Karpas-422 (cell line): ENCODE data around the gene BCL11B. TPM values are rescaled to one million over a fixed set of nuclear protein-coding genes. Genes with fewer than 3 reads are reported as not detected.

Source experiments
- DNase-seq: peaks from one replicate; pipeline ENCODE4 v3.0.0-alpha.2; 2015
- H2AFZ ChIP-seq: fragments of 200-600 bp; sonication (generic); 2 replicates; pipeline ENCODE4 v1.6.1; 2014; ENCODE audit warnings: antibody characterized with exemption, low read length, mixed read lengths
- H3K27ac ChIP-seq: fragments of 200-600 bp; sonication (generic); 2 replicates; pipeline ENCODE4 v1.5.1; 2014; ENCODE audit warnings: mild to moderate bottlenecking, low read length, moderate library complexity
- H3K27me3 ChIP-seq: fragments of 200-600 bp; sonication (generic); 2 replicates; pipeline ENCODE4 v1.6.1; 2014; ENCODE audit warnings: low read length, mixed read lengths
- H3K36me3 ChIP-seq: fragments of 200-600 bp; sonication (generic); 2 replicates; pipeline ENCODE4 v1.6.1; 2014; ENCODE audit warnings: low read length, mixed read lengths; ENCODE audit not compliant: insufficient read depth
- H3K4me1 ChIP-seq: fragments of 200-600 bp; sonication (generic); 2 replicates; pipeline ENCODE4 v1.6.1; 2014; ENCODE audit warnings: mild to moderate bottlenecking, low read length, mixed read lengths
- H3K4me2 ChIP-seq: fragments of 200-600 bp; sonication (generic); 2 replicates; pipeline ENCODE4 v1.6.1; 2014; ENCODE audit warnings: low read length, low read depth, mild to moderate bottlenecking; ENCODE audit not compliant: poor library complexity, severe bottlenecking
- H3K4me3 ChIP-seq: fragments of 200-600 bp; sonication (generic); 2 replicates; pipeline ENCODE4 v1.5.1; 2014; ENCODE audit warnings: mild to moderate bottlenecking, antibody characterized with exemption, low read length, mixed read lengths
- H3K79me2 ChIP-seq: fragments of 200-600 bp; sonication (generic); 2 replicates; pipeline ENCODE4 v1.6.1; 2014; ENCODE audit warnings: mild to moderate bottlenecking, low read length, mixed read lengths
- H3K9ac ChIP-seq: fragments of 200-600 bp; sonication (generic); 2 replicates; pipeline ENCODE4 v1.6.0; 2014; ENCODE audit warnings: low read length
- H3K9me2 ChIP-seq: fragments of 200-600 bp; sonication (generic), shearing (Covaris generic); replicated peaks from 2 replicates; pipeline ENCODE4 v1.6.0; 2014; ENCODE audit warnings: mild to moderate bottlenecking, low read length, moderate library complexity; ENCODE audit not compliant: insufficient read depth
- H3K9me3 ChIP-seq: fragments of 300-700, 200-600 bp; sonication (generic); 2 replicates; pipeline ENCODE4 v1.6.1; 2014; ENCODE audit warnings: low read length, mixed read lengths
- H4K20me1 ChIP-seq: fragments of 200-600 bp; sonication (generic); 2 replicates; pipeline ENCODE4 v1.6.1; 2014; ENCODE audit warnings: mild to moderate bottlenecking, antibody characterized with exemption, low read length, low read depth; ENCODE audit not compliant: insufficient read depth
- total RNA-seq: library from RNA; depleted of rRNA; stranded (reverse); fragments of >200 nt; shearing (Covaris generic); gene quantifications from 2 replicates; pipeline ENCODE4 v1.2.3, GENCODE V29; 2014; ENCODE audit warnings: low replicate concordance; rRNA removed

Gene BCL11B
- not detected in 2 replicates for total RNA-seq

DNA sequence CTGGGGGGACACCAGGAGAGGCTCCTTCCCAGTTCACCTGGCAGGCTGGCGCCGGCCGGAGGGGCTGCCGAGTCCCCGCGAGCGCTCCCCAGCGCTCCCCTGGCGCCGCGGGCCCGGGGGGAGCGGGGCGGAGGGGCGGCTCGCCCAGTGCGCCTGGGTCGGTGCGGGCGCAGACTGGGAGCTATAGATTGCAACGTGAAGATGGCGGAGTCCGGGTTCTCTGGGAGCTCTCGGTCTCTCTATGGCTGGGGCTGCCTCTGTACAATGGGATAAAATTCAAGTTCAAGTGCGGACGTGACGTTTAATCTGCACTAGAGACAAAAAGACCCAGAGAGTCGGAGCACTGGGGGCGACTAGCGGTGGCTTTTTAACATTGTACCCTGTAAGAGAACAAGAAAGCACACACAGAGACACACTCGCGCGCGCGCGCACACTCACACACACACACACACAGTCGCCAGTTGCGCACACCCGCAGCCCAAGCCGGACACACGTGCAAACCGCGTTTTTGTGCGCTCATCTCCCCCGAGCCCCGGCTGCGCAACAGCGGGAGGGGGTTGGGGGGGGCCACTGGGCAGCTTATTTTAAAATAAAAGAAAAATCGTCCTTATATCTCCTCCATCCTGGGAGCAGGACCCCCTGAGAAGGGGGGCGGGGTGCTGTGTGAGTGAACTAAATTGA, at the start of gene BCL11B:
TSS of gene BCL11B (minus strand) at position 247 of the 681 bp plus-strand sequence. CDS start 979 bp downstream, outside the sequence.
- H4K20me1 ChIP-seq = no peaks in the 10 kb centered on the region
- H3K9me3 ChIP-seq = no peaks in the 10 kb centered on the region; the same call in 1 of the 2 replicates
- H3K36me3 ChIP-seq = no peaks in the 10 kb centered on the region
- no peak within 1 kb of the TSS for H3K4me3 ChIP-seq
- H3K4me1 ChIP-seq = no peaks in the 10 kb centered on the region
- H3K9me2 ChIP-seq = no peaks in the 10 kb centered on the region
- no peaks in the 10 kb centered on the region for H3K79me2 ChIP-seq
- H3K27ac ChIP-seq = no peak within 1 kb of the TSS
- no peaks in the 10 kb centered on the region for H3K27me3 ChIP-seq
- no peak within 1 kb of the TSS for H3K4me2 ChIP-seq
- H3K9ac ChIP-seq = no peak within 1 kb of the TSS
- no peak within 1 kb of the TSS for H2AFZ ChIP-seq
- no peak for DNase-seq

DNA sequence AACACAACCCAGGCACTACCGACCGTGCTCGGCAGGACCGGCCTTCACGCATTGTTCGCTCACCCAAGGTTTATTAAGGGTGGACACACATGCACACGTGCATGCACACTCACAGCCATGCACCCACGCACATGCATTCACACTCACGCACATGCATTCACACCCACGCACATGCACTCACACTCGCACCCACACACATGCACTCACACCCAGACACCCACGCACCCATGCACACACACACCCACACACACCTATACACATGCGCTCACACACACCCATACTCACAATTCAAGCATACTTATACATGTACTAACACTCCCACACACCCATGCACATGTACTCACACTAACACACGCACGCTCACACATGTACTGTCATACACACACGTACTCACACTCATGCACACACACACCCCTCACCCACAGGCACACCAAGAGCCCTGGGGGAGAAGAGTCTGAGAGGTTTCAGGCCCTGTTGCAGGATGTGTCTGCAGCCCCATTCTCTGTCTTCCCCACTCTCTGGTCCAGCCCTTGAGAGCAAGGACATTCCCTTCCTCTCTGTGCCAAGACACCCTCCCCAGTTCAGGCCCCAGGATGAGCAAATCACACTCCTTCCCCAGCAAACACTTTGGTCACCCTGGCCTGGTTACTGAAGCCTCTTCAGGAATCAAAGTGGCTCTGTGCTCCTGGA, 49.4 kb upstream of the BCL11B start:
- Histone ChIP-seq H3K9ac (no peak overlapping the region), H3K4me1 (no peaks in the 10 kb centered on the region), H2AFZ (no peak overlapping the region), H3K27ac (no peak overlapping the region), H3K79me2 (no peaks in the 10 kb centered on the region), H3K36me3 (no peaks in the 10 kb centered on the region), H3K9me3 (no peaks in the 10 kb centered on the region), H4K20me1 (no peaks in the 10 kb centered on the region), H3K4me2 (no peak overlapping the region), H3K27me3 (no peaks in the 10 kb centered on the region), H3K9me2 (no peaks in the 10 kb centered on the region), H3K4me3 (no peak overlapping the region)
- no peak for DNase-seq

DNA sequence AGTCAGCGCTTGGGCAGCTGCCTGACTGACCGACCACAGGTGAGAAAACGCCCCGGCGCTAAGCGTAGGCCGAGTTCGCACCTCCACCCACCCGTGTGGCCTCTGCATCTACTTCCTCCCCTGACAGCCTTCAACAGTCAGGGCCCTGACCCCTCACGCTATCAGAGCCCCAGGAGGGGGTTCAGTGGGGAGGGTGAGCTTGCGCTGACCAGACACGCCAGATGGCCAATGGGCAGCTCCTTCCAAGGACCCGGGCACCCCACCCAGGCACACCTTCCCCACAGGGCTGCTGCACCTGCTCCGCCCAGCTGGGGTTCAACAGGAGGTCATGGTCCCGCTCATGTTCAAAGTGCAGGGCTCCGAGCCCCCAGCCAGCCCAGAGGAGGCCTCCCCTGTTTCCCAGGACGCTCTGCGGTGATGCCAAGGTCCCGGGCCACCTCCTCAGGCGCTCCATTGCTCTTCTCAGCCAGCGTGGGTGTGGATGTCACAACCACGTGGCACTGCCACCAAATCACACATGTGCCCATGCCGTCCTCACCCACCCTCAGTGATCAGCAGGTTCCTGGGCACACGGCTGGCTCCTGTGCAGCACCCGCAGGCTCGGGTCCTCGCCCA, 48.7 kb upstream of the BCL11B start:
- H3K9ac ChIP-seq = no peak overlapping the region
- no peak overlapping the region for H3K27ac ChIP-seq
- no peak overlapping the region for H3K4me2 ChIP-seq
- no peaks in the 10 kb centered on the region for H4K20me1 ChIP-seq
- no peak overlapping the region for H3K4me3 ChIP-seq
- H2AFZ ChIP-seq = no peak overlapping the region
- H3K79me2 ChIP-seq = no peaks in the 10 kb centered on the region
- H3K9me2 ChIP-seq = no peaks in the 10 kb centered on the region
- no peaks in the 10 kb centered on the region for H3K36me3 ChIP-seq
- no peaks in the 10 kb centered on the region for H3K9me3 ChIP-seq
- no peaks in the 10 kb centered on the region for H3K27me3 ChIP-seq
- no peak for DNase-seq
- H3K4me1 ChIP-seq = no peaks in the 10 kb centered on the region

DNA sequence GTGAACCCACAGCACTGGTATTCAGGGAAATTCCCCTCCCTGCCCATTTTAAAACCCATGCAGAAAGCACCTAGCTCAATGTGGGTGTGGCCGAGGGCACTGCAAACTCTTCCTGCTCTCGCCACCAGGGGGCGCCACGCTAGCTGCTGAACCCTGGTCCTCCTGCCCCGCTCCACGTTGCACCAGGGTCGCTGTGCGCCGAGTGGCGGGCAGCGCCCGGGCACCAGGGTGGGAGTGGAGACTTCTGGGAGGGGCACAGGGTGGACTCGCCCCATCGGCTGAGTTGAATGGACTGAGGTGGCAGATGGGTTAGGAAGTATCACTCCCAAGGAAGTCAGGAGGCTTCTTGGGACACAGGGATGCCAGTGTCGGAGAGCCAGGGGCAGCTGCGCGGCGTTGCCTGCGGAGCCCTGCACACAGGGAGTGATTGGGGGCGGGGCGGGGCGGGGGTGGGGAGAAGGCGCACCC, 48.1 kb upstream of the BCL11B start:
- Histone ChIP-seq H3K9ac (no peak overlapping the region), H3K79me2 (no peaks in the 10 kb centered on the region), H3K4me2 (no peak overlapping the region), H4K20me1 (no peaks in the 10 kb centered on the region), H3K4me3 (no peak overlapping the region), H3K27me3 (no peaks in the 10 kb centered on the region), H3K36me3 (no peaks in the 10 kb centered on the region), H3K9me2 (no peaks in the 10 kb centered on the region), H3K27ac (no peak overlapping the region), H3K4me1 (no peaks in the 10 kb centered on the region), H3K9me3 (no peaks in the 10 kb centered on the region), H2AFZ (no peak overlapping the region)
- peak; percentile 92 for DNase-seq

DNA sequence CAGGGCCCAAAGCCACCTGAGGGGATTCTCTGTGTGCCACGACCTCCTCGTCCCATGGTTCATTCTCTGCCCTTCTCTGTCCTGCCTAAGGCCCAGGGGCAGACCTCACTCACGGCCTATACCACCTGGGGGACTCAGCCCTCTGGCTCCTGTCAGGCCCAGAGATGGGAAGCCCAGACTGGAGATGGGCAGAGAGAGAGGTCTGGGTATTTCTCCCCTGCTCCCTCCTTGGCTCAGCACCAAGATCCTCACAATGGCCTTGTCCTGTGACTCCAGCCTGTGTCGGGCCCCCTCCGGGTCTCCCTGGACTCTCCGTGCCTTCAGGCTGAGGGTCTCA, 46.9 kb upstream of the BCL11B start:
- Histone ChIP-seq H3K9me3 (no peaks in the 10 kb centered on the region), H3K4me2 (no peak overlapping the region), H4K20me1 (no peaks in the 10 kb centered on the region), H3K9ac (no peak overlapping the region), H2AFZ (no peak overlapping the region), H3K4me1 (no peaks in the 10 kb centered on the region), H3K27me3 (no peaks in the 10 kb centered on the region), H3K9me2 (no peaks in the 10 kb centered on the region), H3K36me3 (no peaks in the 10 kb centered on the region), H3K4me3 (no peak overlapping the region), H3K79me2 (no peaks in the 10 kb centered on the region), H3K27ac (no peak overlapping the region)
- no peak for DNase-seq

DNA sequence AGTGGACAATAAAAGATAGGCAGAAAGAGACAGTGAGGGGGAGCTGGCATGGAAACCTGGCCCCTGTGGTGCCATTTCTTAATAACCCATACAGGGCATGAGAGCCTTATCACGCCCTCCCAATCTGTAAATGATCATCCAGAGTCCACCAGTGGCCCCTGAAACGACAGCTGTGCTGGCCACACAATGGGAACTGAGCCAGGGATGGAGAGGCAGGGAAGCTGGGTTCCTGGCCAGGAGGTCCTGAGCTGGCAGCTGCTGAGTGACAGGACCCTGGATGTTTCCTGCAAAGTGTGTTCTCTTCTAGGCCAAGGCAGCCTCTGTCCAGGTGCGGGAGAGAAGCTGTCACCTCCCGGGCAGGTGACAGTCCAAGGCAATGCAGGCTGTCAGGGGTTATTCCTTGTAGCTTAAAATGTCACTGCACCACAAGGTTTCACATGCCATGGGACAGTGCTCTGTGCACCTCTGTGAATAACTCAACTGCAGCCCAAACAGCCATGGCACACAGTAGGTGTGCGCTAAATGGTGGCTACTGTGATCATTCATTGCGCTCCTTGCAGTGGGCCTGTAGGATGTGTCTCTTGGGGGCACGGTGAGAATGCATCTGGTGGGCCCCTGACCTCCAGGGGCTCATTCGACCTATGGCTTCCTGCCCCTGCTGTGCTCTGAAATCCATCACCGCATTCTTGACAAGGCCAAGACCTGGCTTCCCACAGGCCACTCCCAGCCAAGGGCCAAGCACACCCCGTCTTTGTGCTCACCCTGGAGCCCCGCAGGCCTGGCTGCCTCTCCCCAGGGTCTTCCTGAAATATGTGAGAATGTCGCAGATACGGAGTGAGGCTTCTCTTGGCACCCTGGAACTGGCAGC, 46.3 kb upstream of the BCL11B start:
- H3K4me2 ChIP-seq = no peak overlapping the region
- no peak for DNase-seq
- H3K9me2 ChIP-seq = no peaks in the 10 kb centered on the region
- H3K79me2 ChIP-seq = no peaks in the 10 kb centered on the region
- H3K4me3 ChIP-seq = no peak overlapping the region
- H2AFZ ChIP-seq = no peak overlapping the region
- H3K27me3 ChIP-seq = no peaks in the 10 kb centered on the region
- no peaks in the 10 kb centered on the region for H3K4me1 ChIP-seq
- H3K9me3 ChIP-seq = no peaks in the 10 kb centered on the region
- H3K9ac ChIP-seq = no peak overlapping the region
- no peaks in the 10 kb centered on the region for H3K36me3 ChIP-seq
- no peak overlapping the region for H3K27ac ChIP-seq
- H4K20me1 ChIP-seq = no peaks in the 10 kb centered on the region

DNA sequence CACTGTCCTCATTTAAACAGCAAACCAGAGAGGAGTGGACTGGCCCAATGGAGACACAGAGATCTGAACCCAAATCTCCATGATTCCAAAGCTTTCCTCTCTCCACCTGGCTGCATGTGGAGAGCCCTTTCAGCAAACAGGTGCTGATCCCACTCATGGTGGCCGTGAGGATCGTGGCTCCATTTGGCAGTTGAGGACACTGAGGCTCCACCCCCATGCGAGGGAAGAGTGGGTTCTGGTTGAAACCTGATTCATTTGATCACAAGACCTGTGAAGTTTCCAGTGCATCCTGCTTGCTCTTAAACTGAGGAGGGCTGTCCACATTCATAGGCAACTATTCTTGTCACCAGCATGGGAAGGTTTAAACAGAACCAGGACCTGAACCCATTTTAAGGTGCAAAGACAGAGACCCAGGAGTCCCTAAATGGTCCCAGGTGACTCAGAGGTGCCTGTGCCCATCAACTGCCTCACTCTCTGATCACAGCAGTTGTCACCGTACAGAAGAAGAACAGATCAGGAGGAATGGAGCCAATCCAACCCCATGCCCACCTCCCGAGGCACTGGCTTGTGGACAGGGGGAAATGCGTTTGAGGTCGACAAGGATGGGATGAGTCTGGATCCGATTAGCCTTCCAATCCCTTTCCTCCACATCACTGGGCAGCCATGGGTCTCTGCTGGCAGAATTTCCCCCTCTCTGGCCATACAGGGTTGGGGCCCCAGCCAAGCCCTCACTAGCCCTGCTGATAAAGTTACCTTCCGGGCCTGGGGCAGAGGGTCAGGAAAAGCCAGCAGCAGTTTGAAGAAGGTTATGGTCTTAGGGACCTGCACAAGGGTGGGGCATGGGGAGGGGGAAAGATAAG, 45.5 kb upstream of the BCL11B start:
- no peak for DNase-seq
- Histone ChIP-seq H2AFZ (no peak overlapping the region), H3K36me3 (no peaks in the 10 kb centered on the region), H3K27ac (no peak overlapping the region), H3K4me1 (no peaks in the 10 kb centered on the region), H3K79me2 (no peaks in the 10 kb centered on the region), H3K9ac (no peak overlapping the region), H3K9me2 (no peaks in the 10 kb centered on the region), H3K27me3 (no peaks in the 10 kb centered on the region), H3K4me2 (no peak overlapping the region), H4K20me1 (no peaks in the 10 kb centered on the region), H3K4me3 (no peak overlapping the region), H3K9me3 (no peaks in the 10 kb centered on the region)
